HG02623 (cell line): Measurements from ENCODE around the gene SNX32.

Experiments
- ATAC-seq: cut with Tn5 transposase; IDR thresholded peaks from one replicate; pipeline ENCODE4 v1.9.1; 2021; ENCODE audit warnings: moderate library complexity; ENCODE audit not compliant: unreplicated experiment

The SNX32 gene

DNA sequence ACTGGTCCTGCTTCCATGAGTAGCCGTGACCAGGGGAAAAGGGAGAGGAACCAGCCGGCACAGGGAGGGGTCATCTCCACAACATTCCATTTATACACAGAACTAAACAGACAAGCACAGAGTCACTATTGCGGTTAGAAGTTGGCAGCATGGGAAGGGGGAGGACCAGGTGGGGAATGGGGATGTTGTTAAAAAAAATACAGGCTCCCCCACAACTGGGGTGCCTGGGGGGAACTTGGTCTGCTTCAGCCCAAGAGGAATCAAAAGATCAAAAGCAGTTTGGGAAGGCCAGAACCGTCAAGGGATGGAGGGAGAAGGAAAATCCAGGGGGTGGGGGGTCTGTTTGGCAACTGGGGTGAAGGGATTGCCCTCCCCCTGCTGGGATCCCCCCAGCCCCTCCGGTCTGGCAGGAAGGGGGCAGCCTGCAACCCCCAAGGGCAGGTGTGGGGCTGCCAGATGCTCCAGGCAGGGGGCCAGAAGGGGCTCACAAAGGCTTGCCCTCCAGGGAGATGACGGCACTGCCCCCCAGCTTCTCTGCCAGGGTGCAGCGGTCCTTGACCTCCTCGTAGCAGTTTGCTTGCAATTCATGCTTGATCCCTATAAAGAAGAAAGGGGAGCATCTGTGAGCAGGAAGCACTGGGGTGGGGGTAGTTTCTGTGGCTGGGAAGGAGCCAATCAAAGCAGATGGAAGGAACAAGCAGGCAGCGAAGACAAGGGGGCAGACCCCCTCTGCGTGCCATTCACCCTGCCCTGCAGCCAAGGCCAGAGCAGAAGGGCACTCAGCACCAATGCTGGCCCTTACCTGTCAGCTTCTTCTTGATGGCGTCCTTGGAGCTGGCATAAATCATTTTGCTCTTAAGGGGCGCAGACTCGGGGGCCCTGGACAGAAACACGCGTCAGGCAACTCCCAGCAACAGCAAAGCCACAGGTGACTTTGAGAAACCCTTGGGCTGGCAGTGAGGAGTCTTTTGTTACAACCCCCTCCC, 21.4 kb downstream of the SNX32 start:
- ATAC-seq, result no peak

DNA sequence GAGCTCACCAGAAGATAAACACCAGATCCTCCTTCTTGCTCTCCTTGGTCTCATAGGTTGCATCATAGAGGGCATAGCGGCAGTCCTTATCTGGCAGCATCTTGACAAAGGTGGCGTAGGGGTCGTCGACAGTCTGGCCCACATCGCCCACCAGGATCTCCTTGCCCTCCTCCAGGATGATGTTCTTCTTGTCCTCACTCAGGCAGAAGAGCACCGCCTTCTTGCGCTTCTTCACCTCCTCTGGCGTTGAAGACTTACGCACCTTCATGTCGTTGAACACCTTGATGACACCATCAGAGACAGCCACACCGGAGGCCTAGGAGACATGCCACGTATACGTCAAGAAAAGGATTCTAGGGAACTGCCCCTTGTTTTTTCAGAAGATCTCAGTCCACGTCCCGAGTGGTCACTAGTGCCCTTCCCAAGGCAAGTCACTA, 22.2 kb downstream of the SNX32 start:
- no peak for ATAC-seq

DNA sequence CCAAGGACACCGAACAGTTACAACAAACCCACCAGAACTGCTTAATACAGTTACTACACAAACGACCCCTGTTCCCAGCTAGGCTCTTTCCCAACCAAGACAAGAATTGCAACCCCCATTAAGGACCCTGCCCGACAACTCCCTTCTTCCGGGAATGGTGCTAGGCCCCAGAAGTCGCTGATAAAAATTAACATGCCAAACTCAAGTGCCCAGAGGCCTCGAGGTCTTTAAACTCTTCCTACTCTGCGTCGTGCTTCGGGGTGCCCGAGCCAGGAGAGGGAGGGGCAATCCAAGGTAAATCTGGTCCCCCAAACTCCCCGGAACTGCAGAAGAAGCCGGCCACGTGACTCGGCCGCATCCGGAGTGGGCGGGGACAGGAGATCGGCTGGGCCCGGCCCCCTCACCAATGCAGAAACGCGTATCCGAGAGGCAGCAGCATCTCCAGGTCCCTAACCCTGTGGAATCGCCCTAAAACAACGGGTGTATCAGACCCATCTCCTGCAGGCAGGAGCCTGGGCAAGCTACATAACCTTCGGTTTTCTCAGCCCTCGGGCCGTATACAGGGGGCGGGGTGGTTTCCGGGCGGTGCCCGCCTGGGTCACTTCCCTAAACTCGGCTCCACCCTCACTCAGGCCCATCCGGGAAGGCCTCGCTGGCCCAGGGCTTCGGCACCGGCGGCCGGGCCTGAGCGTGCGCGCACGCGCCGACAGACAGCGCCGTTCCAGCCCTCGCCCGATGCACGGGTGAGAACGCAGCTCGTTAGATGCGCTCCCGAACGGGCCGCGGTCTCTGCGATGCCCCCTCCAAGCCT, 23.1 kb downstream of the SNX32 start:
- peak; percentile 23 for ATAC-seq

DNA sequence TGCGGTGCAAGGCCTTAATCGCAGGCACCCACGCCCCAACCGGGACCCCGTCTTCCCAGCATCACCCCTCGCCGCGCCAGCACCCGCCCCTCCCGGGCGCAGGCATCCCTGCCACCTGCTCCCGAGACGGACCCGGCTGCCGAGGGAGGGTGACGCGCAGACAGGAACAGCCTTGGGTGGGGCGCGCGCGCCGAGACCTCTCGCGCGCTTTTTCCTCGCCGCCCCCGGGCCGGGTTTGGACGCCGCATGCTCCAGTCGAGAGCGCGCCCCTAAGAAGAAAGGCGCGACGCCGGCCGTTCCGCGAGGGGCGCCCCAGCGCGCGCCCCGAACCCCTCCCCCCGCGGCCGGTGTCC, 23.7 kb downstream of the SNX32 start:
- peak; percentile 1 for ATAC-seq

DNA sequence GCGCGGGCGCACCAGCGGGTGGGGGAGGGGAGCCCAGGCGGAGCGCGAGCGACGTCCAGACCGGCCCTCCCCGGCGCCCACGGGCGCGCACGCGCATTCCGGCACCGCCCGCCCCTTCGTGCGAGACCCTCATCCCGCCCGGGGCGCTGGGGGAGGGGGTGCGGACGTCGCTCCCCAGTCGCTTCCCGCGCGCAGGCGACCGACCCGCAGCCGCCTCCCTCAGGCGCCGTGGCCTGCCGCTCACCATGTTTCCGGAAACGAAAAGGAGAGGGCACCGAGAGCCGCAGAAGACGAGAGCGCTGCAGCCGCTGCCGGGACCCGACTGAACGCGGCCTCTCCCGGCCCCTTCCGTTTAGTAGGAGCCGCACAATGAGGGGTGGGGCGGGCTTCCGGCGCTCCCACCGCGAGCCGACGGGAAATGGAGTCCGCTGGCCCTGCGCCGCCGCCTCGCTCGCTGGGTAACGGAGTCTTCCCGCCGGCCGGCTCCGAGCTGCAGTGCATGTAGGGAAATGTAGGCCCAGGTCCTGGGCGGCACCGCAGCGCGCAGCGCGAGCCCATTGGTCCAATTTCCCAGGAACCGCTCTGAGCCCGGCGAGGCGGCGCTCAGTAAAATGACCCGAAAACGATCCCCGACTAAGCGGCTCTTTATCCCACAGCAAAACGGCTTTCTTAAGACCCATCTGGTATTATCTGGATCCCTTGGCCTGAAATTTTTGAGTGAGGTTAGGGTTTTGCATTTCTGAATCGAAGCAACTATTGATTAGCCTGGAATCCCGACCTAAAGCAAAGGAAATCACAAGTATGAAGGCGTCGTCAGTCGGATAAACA, 24.3 kb downstream of the SNX32 start, which contains the start of gene CFL1:
CFL1 (minus strand) TSS at position 328 of the 828 bp plus-strand sequence; CDS start at position 247, 81 bp downstream.
- ATAC-seq, result peak; percentile 44

DNA sequence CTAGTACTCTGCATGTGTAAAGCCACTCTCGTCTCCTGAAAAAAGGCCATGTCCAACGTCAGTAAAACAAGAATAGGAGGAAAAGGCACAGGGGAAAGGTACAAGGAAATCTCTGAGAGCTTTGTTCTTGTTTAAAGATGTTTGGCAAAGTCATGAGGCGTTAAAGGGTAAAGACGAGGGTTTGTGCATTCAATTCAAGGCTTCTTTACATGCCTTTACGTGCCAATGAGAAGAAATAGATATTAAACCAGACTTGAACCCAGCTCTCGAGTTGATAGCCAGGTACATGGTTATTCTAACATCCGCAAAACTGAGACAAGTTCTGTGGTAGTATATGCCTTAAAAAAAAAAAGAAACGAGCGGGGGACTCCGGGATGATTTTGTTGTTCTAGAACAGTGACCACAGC, 24.9 kb downstream of the SNX32 start:
- ATAC-seq, result no peak

DNA sequence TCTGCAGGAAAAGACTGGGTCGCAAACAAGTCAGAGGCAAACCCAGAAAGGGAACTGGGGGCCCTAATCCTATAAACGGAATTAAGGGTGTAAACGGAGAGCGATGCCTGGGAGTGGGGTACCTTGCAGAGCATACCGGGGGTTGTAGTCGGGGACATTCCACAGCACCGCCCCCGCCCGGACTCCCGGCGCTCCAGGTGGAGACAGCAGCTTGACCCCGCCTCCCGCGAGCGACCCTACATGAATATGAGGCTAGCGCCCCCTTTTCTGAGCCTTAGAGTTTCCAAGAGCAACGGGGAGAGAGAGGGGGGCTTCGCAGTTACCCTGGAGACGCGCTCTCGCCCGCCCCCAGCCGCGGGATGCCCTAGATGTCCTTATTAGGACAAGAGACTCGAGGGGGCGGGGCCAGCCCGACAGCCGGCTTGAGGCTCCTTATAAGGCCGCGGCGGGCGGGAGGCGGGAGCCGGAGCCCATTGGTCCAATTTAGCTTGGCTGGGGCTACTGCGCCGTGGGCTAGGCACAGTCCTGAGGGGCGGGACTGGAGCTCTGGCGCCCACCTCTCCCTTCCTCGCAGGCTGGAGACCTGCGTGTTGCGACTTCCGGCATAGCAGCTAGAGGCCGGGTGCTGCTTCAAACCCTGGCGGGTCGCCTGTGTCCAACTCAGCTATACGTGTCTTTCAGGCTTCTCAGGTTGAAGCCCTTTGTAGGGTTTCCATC, 25.5 kb downstream of the SNX32 start:
- ATAC-seq, result peak; percentile 39

DNA sequence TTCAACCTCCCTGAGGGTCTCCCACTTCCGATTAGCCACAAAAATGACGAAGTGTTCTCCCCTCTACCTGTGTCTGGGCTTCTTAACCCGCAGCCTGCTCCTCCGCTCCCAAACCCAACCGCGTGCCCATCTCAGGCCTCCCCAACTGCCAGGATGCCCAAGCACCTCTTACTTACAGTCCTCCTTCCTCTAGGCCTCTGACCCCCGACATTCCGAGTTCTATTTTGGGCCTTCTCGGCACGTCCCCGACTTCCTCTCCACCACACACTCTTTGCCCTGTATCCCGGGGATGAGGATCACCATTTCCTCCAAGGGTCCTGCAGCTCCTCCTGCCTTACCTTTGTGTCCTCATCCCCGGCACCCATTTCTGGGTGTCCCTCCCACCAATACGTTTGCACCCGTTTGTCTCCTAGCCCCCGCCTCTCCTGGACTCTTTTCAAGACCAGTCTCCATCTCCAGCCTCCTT, 26.1 kb downstream of the SNX32 start:
- ATAC-seq, result no peak

DNA sequence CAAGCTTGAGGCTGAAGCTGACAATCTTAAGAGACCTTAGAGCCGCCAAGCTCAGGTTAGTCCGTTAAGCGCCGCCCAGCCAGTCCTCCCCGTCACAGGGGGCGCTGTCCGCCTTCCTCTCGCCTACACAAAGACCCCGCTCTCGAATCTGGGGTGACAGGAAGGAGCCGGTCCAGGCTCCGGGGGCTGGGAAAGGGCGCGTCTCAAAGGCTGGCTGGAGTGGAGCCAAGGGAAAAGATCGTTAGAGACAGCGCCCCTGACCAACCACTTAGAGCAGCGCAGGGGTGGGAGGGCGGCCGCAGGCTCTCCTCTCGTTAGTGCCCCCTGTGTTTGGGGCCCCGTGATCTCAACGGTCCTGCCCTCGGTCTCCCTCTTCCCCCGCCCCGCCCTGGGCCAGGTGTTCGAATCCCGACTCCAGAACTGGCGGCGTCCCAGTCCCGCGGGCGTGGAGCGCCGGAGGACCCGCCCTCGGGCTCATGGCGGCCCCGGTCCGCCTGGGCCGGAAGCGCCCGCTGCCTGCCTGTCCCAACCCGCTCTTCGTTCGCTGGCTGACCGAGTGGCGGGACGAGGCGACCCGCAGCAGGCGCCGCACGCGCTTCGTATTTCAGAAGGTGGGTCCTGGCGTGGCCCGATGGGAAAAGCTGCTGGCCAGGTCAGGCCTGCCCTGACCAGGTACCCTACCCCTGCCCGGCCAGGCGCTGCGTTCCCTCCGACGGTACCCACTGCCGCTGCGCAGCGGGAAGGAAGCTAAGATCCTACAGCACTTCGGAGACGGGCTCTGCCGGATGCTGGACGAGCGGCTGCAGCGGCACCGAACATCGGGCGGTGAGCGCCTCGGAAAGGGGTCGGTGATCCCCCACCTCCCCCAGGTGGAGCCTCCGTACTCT, 26.8 kb downstream of the SNX32 start, which contains the start of gene MUS81:
MUS81 (plus strand) TSS at position 156 of the 887 bp plus-strand sequence; CDS start at position 477, 321 bp downstream.
- peak; percentile 25 for ATAC-seq

DNA sequence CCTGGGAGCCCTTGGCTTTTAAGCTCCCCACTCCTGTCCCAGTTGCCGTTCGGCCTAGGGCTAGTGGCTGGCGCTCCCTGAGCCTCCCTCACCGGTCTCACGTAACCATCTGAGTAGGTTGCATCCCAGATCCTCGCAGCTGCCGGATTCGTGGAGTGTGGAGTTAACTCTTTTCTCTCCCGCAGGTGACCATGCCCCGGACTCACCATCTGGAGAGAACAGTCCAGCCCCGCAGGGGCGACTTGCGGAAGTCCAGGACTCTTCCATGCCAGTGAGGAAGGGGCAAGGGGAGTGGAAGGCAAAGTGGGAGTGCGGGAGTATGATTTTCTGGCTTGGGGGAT, 27.4 kb downstream of the SNX32 start:
- no peak for ATAC-seq

DNA sequence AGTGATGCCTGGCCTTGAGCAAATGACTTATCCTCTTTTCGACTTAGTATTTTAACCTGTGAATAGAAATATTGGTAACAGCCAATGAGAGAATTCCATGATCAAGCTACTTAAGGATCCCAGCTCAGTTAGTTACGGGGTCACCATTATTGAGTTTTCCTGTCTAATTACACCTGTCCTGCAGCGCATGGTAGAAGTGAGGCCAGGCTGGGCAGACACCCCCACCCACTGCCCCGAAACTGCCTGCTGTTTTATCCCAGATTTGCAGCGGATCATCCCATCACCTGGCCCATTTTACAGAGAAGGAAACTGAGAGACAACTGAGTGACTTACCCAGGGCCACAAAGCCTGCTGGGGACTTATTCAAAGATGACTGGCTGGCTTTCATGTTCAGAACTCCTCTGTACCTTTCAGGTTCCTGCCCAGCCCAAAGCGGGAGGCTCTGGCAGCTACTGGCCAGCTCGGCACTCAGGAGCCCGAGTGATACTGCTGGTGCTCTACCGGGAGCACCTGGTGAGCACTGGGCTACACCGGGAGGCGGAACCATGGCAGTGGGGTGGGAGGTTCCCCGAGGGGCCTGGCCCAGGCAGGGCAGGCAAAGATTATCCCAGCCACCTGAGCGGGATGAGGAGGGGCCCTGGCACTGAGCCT, 27.9 kb downstream of the SNX32 start:
- ATAC-seq, result no peak

DNA sequence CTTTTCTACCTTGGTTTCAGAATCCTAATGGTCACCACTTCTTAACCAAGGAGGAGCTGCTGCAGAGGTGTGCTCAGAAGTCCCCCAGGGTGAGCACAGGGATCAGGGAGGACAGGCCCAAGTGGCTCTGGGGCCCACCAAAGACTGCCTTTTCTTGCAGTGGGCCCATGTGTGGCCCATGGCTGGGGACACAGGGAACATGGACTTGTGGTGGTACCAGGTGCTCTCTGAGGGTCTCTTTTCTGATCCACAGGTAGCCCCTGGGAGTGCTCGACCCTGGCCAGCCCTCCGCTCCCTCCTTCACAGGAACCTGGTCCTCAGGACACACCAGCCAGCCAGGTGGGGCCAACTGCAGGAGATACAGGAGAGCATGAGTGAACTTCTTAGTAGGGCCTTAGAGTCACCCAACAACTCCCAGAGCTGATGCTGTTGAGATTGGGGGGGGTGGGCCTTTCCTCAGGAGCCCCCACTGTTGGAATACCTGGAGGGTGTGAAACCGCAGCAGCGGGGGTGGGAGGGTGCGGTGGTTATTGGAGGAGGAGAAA, 28.5 kb downstream of the SNX32 start:
- ATAC-seq, result no peak

DNA sequence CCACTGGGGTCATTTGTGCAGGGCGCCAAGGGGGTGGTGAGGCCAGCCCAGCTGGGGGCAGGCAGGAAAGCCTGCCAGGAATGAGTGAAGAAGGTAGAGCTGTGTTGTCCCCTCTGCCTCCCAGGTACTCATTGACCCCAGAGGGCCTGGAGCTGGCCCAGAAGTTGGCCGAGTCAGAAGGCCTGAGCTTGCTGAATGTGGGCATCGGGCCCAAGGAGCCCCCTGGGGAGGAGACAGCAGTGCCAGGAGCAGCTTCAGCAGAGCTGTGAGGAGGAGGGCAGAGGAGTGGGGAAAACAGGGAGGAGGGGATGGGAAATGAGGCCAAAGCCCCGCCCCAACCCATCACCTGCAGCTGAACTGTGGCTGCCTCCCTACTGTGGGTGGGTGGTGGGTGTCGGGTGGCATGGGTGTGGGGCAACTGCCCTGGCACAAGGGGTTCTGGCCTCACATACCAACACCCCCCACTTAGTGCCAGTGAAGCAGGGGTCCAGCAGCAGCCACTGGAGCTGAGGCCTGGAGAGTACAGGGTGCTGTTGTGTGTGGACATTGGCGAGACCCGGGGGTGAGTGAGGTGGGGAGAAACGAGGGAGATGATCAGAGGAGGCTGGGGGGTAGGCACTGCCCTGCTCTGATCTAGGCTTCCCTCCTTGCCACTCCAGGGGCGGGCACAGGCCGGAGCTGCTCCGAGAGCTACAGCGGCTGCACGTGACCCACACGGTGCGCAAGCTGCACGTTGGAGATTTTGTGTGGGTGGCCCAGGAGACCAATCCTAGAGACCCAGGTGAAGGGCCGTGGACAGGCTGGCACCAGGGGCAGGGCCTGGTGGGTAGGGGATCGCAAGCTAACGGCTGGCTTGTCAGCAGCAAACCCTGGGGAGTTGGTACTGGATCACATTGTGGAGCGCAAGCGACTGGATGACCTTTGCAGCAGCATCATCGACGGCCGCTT, 29.5 kb downstream of the SNX32 start:
- ATAC-seq, result no peak

DNA sequence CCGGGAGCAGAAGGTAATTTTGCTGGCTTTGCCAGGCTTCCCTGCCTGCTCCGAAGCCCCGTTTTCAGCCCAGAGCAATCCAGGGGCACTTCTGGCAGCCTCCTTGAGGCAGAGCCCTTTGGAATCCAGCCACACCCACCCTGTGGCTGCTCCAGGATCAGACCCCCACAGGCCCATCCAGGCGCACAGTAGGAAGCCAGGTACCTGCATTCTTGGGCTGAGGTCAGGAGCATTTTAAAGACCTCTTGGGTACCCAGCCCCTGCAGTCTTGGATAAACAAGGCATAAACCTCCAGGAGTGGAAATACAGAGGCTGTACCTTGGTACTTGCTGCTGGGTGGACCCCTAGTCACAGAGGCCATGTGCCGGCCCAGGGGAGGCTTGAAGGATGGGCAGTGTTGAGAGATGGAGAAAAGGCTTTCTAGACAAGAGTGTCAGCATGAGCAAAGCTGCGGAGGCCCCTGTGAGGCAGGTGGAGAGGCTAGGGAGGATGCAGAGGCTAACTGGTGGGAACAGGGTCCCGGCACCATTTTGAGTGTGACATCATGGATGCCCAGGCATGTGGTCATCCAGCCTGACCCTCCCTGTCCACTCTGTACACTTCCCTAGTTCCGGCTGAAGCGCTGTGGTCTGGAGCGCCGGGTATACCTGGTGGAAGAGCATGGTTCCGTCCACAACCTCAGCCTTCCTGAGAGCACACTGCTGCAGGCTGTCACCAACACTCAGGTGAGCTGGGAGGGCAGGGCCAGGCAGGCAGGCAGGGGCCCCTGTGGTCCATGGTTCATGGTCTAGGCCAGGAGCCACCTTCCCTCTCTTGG, 30.3 kb downstream of the SNX32 start:
- ATAC-seq, result no peak

DNA sequence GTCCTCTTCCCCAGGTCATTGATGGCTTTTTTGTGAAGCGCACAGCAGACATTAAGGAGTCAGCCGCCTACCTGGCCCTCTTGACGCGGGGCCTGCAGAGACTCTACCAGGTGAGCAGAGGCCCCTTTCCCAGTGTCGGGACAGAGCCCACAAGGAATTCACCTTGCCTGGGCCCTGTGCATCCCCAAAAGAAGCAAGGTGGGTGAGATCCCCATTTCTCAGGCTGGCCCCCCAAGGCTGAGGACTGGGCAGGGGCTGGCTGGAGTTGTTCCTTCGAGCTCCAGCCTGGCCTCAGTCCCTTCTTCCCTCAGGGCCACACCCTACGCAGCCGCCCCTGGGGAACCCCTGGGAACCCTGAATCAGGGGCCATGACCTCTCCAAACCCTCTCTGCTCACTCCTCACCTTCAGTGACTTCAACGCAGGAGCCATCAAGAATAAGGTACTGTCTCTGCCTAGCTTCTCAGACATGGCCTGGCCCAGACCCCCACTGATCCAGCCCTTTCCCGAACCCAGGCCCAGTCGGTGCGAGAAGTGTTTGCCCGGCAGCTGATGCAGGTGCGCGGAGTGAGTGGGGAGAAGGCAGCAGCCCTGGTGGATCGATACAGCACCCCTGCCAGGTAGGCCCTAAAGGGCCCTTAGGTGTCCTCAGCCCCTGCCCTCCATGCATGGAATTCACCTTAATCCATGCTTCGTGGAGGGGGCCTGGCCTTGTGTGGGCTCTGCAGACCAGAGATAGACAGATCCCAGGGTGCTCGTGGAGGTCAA, 31.1 kb downstream of the SNX32 start:
- ATAC-seq, result no peak
